ENCODE data around the gene SF1. TPM values are rescaled to one million over a fixed set of nuclear protein-coding genes. Genes with fewer than 3 reads are reported as not detected.
A peak's percentile ranks its signal among the peaks of the same experiment; 100 is the strongest.

SF1 gene
- total RNA-seq, 1 donor from 2014 or later = 278 TPM

- H3K36me3 ChIP-seq = peaks cover 0 to 18% of the 10 kb centered on the region in 2 donors
- no peaks in the 10 kb centered on the region for H3K4me1 ChIP-seq
- intact Hi-C loops (cut with DNase I) = no loop called here
- TF ChIP-seq POLR2AphosphoS5 (IDR thresholded peaks at IDR 0.05; ENCODE audit: insufficient read depth in 1 of 2, low read depth in 1 of 2) (no peak), CTCF (IDR thresholded peaks at IDR 0.05) (no peak), POLR2A (IDR thresholded peaks at IDR 0.05) (no peak)
- H3K27me3 ChIP-seq = no peaks in the 10 kb centered on the region
- no peaks in the 10 kb centered on the region for H3K9me3 ChIP-seq
- H3K4me3 ChIP-seq = no peak overlapping the region
- no peak for DNase-seq (ENCODE audit: extremely low spot score in 2 of 2)
- H3K27ac ChIP-seq = no peak overlapping the region
These were observed 11.2 kb upstream of the SF1 start for GRCh38 chr11:64789331-64790204.

DNA sequence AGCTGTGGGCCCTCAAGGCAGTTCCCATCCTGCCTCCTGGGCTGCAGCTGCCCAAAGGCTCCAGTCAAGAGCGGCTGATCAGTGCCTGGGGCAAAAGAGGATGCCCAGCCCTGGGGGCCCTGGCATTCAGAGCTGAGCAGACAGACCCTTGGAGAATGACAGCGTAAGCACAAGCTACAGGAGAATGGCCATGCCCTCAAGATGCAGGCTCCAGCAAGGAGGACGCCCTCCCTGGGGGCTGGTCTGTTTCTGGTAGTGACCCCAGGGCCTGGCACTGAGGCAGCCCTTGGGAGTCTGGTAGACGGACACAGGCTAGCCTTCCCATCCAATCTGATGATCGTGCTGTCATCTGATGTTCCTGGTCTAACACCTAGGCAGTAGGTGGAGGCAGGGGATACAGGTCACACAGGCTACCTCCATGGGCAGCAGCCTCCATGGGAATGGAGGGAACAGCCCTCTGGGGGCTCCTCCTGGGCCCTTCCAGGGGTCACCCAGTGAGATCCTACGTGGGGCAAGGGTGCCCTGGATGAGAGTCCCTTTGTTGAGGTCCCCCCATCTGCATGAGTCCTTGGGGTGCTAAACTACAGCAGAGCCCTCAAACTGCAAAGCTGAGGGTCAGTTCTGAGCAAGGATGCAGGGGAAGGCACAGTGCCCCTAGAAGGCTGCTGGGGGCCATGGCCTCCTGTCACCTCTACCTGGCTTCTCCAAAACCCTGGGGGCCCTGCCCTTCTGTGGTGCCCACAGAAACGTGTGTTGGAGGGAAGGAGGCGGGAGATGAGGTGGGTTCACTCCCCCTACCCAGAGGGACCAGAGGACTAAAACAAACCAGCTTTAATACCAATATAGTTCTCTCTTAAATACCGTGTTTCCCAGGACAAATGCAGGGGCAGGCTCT is 10.2 kb upstream of the SF1 start:
- H3K9me3 ChIP-seq = no peaks in the 10 kb centered on the region
- peaks cover 0 to 18% of the 10 kb centered on the region in 2 donors for H3K36me3 ChIP-seq
- H3K27ac ChIP-seq = no peak overlapping the region
- TF ChIP-seq POLR2AphosphoS5 (IDR thresholded peaks at IDR 0.05; ENCODE audit: insufficient read depth in 1 of 2, low read depth in 1 of 2) = no peak
- TF ChIP-seq CTCF (IDR thresholded peaks at IDR 0.05) = no peak
- TF ChIP-seq POLR2A (IDR thresholded peaks at IDR 0.05) = no peak
- no peaks in the 10 kb centered on the region for H3K4me1 ChIP-seq
- no peak overlapping the region for H3K4me3 ChIP-seq
- DNase-seq (ENCODE audit: extremely low spot score in 2 of 2) = no peak
- no peaks in the 10 kb centered on the region for H3K27me3 ChIP-seq
- intact Hi-C loops (cut with DNase I) = no loop called here

- Histone ChIP-seq H3K27ac (no peak overlapping the region), H3K4me1 (no peaks in the 10 kb centered on the region), H3K36me3 (peaks cover 0 to 18% of the 10 kb centered on the region in 2 donors), H3K9me3 (no peaks in the 10 kb centered on the region), H3K4me3 (no peak overlapping the region), H3K27me3 (no peaks in the 10 kb centered on the region)
- DNase-seq (ENCODE audit: extremely low spot score in 2 of 2) = no peak
- TF ChIP-seq POLR2A (IDR thresholded peaks at IDR 0.05) (no peak), POLR2AphosphoS5 (IDR thresholded peaks at IDR 0.05; ENCODE audit: insufficient read depth in 1 of 2, low read depth in 1 of 2) (no peak), CTCF (IDR thresholded peaks at IDR 0.05) (peak; percentile 23 to 31 (median 26))
- intact Hi-C loops (cut with DNase I) = no loop called here
These were observed 9.4 kb upstream of the SF1 start for GRCh38 chr11:64787526-64788320.

GRCh38 chr11:64786308-64786707 is 8.0 kb upstream of the SF1 start:
- TF ChIP-seq POLR2A (IDR thresholded peaks at IDR 0.05) = no peak
- no peak for TF ChIP-seq CTCF (IDR thresholded peaks at IDR 0.05)
- no peak for TF ChIP-seq POLR2AphosphoS5 (IDR thresholded peaks at IDR 0.05; ENCODE audit: insufficient read depth in 1 of 2, low read depth in 1 of 2)
- H3K4me3 ChIP-seq = no peak overlapping the region
- no peaks in the 10 kb centered on the region for H3K4me1 ChIP-seq
- no peak overlapping the region for H3K27ac ChIP-seq
- no peaks in the 10 kb centered on the region for H3K9me3 ChIP-seq
- H3K36me3 ChIP-seq = peaks cover 0 to 18% of the 10 kb centered on the region in 2 donors
- no peaks in the 10 kb centered on the region for H3K27me3 ChIP-seq
- no peak for DNase-seq (ENCODE audit: extremely low spot score in 2 of 2)
- intact Hi-C loops (cut with DNase I) = no loop called here

Measured in vagina (tissue), 2 donors.